ENCODE results near the gene GNGT2. TPM values are rescaled to one million over a fixed set of nuclear protein-coding genes. Genes with fewer than 3 reads are reported as not detected.

The GNGT2 gene
- total RNA-seq, 1 donor from 2014 or later = not detected

DNA sequence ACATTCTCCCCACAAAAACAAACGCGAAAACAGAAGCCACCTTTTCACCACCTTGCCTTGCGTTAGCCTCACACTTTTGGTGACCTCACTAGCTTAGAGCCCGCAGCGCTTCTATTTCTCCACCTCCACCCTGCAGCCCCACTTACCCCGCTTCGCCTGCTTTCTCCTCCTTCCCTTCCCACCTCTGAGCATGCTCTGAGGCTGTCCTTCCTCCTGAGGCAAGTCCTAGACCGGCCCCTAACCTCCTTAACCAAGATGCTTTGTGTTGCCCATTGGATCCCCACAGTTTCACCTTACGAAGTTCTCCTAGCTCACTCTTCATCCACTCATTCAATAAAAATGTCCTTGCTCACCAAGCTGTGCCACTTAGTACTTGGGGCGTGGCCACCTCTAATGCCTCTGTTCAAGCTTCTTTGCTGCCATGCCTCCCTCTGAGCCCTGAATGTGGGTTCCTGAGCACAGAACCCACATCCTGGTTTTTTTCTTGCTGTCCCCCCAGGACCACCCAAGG lies 1.3 kb downstream of the GNGT2 start:
- Histone ChIP-seq H3K27ac (no peak overlapping the region), H3K4me1 (no peaks in the 10 kb centered on the region), H3K4me3 (no peak overlapping the region), H3K36me3 (no peaks in the 10 kb centered on the region), H3K9me3 (no peaks in the 10 kb centered on the region), H3K27me3 (no peaks in the 10 kb centered on the region)
- intact Hi-C loops (cut with DNase I) = no loop called here
- no peak for DNase-seq (ENCODE audit: low spot score in 2 of 2)
- TF ChIP-seq, protein P1, sequence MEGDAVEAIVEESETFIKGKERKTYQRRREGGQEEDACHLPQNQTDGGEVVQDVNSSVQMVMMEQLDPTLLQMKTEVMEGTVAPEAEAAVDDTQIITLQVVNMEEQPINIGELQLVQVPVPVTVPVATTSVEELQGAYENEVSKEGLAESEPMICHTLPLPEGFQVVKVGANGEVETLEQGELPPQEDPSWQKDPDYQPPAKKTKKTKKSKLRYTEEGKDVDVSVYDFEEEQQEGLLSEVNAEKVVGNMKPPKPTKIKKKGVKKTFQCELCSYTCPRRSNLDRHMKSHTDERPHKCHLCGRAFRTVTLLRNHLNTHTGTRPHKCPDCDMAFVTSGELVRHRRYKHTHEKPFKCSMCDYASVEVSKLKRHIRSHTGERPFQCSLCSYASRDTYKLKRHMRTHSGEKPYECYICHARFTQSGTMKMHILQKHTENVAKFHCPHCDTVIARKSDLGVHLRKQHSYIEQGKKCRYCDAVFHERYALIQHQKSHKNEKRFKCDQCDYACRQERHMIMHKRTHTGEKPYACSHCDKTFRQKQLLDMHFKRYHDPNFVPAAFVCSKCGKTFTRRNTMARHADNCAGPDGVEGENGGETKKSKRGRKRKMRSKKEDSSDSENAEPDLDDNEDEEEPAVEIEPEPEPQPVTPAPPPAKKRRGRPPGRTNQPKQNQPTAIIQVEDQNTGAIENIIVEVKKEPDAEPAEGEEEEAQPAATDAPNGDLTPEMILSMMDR (IDR thresholded peaks at IDR 0.05) = no peak

DNA sequence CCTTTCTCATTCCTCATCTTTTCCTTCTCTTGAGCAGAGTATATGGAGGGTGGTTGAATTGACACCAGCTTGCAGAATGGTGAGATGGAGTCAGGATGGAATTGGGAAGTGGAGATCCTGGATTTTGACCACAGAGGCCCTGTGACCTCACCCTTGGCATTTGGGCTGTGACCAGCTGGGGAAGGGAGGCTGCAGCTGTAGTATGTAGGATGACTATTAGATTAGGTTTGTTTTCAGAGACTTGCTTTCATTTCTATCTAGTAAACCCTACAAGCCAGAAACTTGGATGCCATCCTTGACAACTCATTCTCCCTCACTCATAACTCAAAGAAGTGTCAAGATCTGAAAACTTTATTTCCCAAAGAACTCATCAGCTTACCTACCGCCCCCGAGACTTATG lies 5.9 kb downstream of the GNGT2 start:
- Histone ChIP-seq H3K9me3 (no peaks in the 10 kb centered on the region), H3K4me1 (no peaks in the 10 kb centered on the region), H3K4me3 (no peak overlapping the region), H3K36me3 (no peaks in the 10 kb centered on the region), H3K27ac (no peak overlapping the region), H3K27me3 (no peaks in the 10 kb centered on the region)
- no peak for DNase-seq (ENCODE audit: low spot score in 2 of 2)
- TF ChIP-seq, protein P1 (IDR thresholded peaks at IDR 0.05) = no peak
- intact Hi-C loops (cut with DNase I) = no loop called here

DNA sequence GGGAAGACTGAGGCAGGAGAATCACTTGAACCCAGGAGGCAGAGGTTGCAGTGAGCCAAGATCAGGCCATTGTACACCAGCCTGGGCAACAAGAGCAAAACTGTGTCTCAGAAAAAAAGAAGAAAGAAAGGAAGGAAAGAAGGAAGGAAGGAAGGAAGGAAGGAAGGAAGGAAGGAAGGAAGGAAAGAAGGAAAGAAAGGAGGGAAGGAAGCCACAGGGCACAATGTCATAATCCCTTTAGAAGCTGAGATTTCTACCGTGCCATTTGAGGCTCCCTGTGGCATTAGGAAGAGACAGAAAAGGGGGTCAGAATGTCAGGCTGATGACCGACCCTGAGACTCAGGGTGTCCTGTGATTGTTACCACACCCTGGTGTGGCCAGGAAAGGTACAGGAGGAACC lies 6.6 kb downstream of the GNGT2 start:
- TF ChIP-seq, protein P1 (IDR thresholded peaks at IDR 0.05) = no peak
- intact Hi-C loops (cut with DNase I) = no loop called here
- Histone ChIP-seq H3K27me3 (no peaks in the 10 kb centered on the region), H3K4me3 (no peak overlapping the region), H3K36me3 (no peaks in the 10 kb centered on the region), H3K27ac (no peak overlapping the region), H3K9me3 (no peaks in the 10 kb centered on the region), H3K4me1 (no peaks in the 10 kb centered on the region)
- DNase-seq (ENCODE audit: low spot score in 2 of 2) = no peak

GRCh38 chr17:49201481-49201927 lies 8.9 kb downstream of the GNGT2 start:
- H3K4me3 ChIP-seq = no peak overlapping the region
- H3K9me3 ChIP-seq = no peaks in the 10 kb centered on the region
- no peaks in the 10 kb centered on the region for H3K27me3 ChIP-seq
- DNase-seq (ENCODE audit: low spot score in 2 of 2) = no peak
- H3K27ac ChIP-seq = no peak overlapping the region
- TF ChIP-seq, protein P1 (IDR thresholded peaks at IDR 0.05) = no peak
- intact Hi-C loops (cut with DNase I) = no loop called here
- H3K4me1 ChIP-seq = no peaks in the 10 kb centered on the region
- no peaks in the 10 kb centered on the region for H3K36me3 ChIP-seq

DNA sequence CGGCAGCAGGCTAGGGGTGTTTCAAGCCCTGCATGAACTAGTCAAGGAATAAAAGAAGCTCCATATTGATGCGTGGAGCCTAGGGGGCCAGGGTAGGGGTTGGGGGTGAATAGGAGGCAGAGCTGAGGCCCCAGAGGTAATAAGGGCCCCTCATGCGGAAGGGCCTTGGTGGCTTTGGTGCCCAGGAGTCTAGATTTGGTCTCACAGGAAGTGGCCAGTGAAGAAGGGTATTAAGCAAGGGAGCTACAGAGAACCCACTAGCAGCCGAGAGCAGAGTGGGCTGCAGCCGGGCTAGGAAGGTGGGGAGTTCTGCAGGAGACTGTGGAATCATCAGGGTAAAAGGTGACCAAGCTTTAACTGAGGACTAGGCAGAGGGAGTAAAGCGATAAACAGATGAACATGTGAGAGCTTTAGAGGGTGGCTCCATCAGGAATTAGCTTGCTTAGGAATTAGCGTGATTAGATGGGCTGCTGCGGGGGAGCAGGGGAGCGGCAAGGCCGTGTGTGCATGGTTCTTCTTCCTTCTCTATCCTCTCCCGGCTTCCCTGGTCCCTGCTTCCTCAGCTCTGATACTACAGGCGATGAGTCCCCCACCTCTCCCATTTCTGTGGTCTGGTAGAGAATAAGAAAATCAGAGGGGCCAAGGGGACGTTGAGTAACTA lies 9.8 kb downstream of the GNGT2 start:
- no peaks in the 10 kb centered on the region for H3K27me3 ChIP-seq
- no peak overlapping the region for H3K27ac ChIP-seq
- TF ChIP-seq, protein P1 (IDR thresholded peaks at IDR 0.05) = no peak
- intact Hi-C loops (cut with DNase I) = no loop called here
- H3K4me1 ChIP-seq = no peaks in the 10 kb centered on the region
- no peaks in the 10 kb centered on the region for H3K36me3 ChIP-seq
- no peak overlapping the region for H3K4me3 ChIP-seq
- H3K9me3 ChIP-seq = no peaks in the 10 kb centered on the region
- no peak for DNase-seq (ENCODE audit: low spot score in 2 of 2)
